GM19468 (cell line): ENCODE measurements around the gene ULBP2.
"Not testable (repeated sequence)": the region's sequence is repeated elsewhere in the genome, so short reads cannot be mapped to it uniquely, and the experiment has no call there.

Source experiments
- ATAC-seq: cut with Tn5 transposase; IDR thresholded peaks from one replicate; pipeline ENCODE4 v1.9.1; 2021; ENCODE audit warnings: mild to moderate bottlenecking, moderate library complexity, moderate number of reproducible peaks; ENCODE audit not compliant: unreplicated experiment; ENCODE audit errors: extremely low read depth

Gene ULBP2

GRCh38 chr6:149990661-149991471 is 49.1 kb downstream of the ULBP2 start:
- no peak for ATAC-seq

- not testable (repeated sequence) for ATAC-seq
Observed at GRCh38 chr6:149991472-149991795, 49.6 kb downstream of the ULBP2 start.

GRCh38 chr6:149991838-149992237 is 50.0 kb downstream of the ULBP2 start:
- no peak for ATAC-seq

GRCh38 chr6:149995235-149995750 is 53.5 kb downstream of the ULBP2 start:
- ATAC-seq = no peak

GRCh38 chr6:149995971-149996370 is 54.2 kb downstream of the ULBP2 start:
- ATAC-seq = no peak
